Kidney tubule cell (primary cell): Measurements from ENCODE around the gene TMEM165.

Experiments used
- DNase-seq: peaks from one replicate; pipeline ENCODE4 v3.0.0-alpha.2; 2018; ENCODE audit warnings: low spot score

Gene TMEM165

DNA sequence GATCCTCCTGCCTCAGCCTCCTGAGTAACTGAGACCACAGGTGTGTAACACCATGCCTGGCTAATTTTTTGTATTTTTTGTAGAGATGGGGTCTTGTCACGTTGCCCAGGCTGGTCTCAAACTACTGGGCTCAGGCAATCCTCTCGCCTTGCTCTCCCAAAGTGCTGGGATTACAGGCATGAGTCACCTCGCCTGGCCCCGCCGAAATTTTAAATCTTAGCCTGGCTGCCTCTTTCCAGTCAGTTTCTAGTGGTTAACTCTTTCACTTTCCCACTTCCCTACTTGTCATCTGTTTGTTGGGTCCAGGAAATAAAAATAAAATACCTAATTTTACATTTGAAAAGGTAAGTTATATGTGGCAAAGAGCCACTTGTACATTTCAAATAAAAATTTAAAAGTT is 62.4 kb downstream of the TMEM165 start:
- DNase-seq: no peak

- no peak for DNase-seq
These were observed 62.9 kb downstream of the TMEM165 start for GRCh38 chr4:55458611-55459010.

GRCh38 chr4:55466001-55466400 is 70.2 kb downstream of the TMEM165 start:
- no peak for DNase-seq

DNA sequence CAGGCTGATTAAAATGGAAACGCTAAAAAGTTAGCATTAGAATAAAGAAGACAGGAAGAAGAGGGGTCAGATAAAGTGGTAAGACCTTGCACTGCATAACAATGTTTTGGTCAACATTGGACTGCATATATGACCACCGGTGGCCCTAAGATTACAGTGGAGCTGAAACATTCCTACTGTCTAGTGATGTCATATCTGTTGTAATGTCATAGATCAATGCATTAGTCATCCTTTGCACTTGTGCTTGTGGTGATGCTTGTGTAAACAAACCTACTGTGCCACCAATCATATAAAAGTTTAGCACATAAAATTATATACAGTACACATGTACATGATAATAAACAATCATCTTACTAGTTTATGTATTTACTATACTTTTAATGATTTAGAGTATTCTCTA is 73.0 kb downstream of the TMEM165 start:
- DNase-seq: peak; percentile 60

DNA sequence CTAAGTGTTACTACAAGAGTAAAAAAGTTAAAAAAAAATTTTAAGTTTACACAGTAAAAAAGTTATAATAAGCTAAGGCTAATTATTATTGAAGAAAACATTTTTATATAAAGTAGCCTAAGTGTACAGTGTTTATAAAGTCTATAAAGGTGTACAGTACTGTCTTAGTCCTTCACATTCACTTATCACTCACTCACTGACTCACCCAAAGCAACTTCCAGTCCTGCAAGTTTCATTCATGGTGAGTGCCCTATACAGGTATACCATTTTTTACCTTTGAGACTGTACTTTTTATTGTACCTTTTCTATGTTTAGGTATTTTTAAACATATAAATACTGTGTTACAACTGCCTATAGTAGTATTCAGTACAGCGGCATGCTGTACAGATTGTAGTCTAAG is 74.2 kb downstream of the TMEM165 start:
- peak; percentile 28 for DNase-seq
